Measurements from ENCODE around the gene IL17RD. TPM values are rescaled to one million over a fixed set of nuclear protein-coding genes. Genes with fewer than 3 reads are reported as not detected.

The IL17RD gene
- total and polyA plus RNA-seq, 10 of the 15 experiments (the other 5 are each of a cell fraction or from before 2014, with no cell fraction given) = 0.01 to 0.08 (median 0.04) TPM; not detected in 3

- intact Hi-C loops (cut with micrococcal nuclease; ENCODE audit: unreplicated experiment) = no loop called here
- H3K27me3 ChIP-seq (replicated peaks in 1 of 2; ENCODE audit: control insufficient read depth in 2 of 2, insufficient read depth in 2 of 2, low read length in 1 of 2) = peaks cover 2 to 5% of the 10 kb centered on the region in 2 experiments; a peak in 1 of 4 replicates
- no peak overlapping the region for H3K27ac ChIP-seq (ENCODE audit: control insufficient read depth, insufficient read depth)
- no peaks in the 10 kb centered on the region for H4K20me1 ChIP-seq (ENCODE audit: control insufficient read depth, insufficient read depth)
- ChIA-PET CTCF (no interaction called here), POLR2A (interaction anchor here (0.5 kb wide), 1 partner anchor 117 kb away, joined by 3 read pairs; no protein-coding TSS in a partner anchor), RAD21 (ENCODE audit: unreplicated experiment) (interaction anchor here (0.7 kb wide), 1 partner anchor 462 kb away, joined by 3 read pairs; no protein-coding TSS in a partner anchor), SMC1A (ENCODE audit: uncharacterized antibody, unreplicated experiment) (interaction anchor here (1.1 to 1.2 kb wide), 2 partner anchors 17 to 40 kb away, joined by 3 read pairs; no protein-coding TSS in a partner anchor)
- no TSS peak for BruUV-seq (replicated peaks)
- TF ChIP-seq IKZF1 (conservative IDR thresholded peaks at IDR 0.05) (no peak), IRF3 (IDR thresholded peaks at IDR 0.05) (no peak)
- H3K4me1 ChIP-seq (ENCODE audit: control insufficient read depth, insufficient read depth, low read length) = no peaks in the 10 kb centered on the region
- FAIRE-seq = no peak
- H3K4me3 ChIP-seq = no peak overlapping the region
- no peak overlapping the region for H2AFZ ChIP-seq (ENCODE audit: control insufficient read depth, low read depth, low read length)
- no peaks in the 10 kb centered on the region for H3K79me2 ChIP-seq (ENCODE audit: control insufficient read depth, insufficient read depth, low read length)
- WGBS (ENCODE audit: insufficient coverage, insufficient replicate concordance, low lambda C conversion rate, missing lambda C conversion rate) = 59% methylated on average over 5 of the region's 5 CpGs
- DNase-seq (ENCODE audit: low read depth, low spot score) = no peak
- no peak overlapping the region for H3K4me2 ChIP-seq (ENCODE audit: control insufficient read depth, insufficient read depth)
- no peak for ATAC-seq
- H3K36me3 ChIP-seq (ENCODE audit: control insufficient read depth in 2 of 2, insufficient read depth in 2 of 2, low read length in 1 of 2) = no peaks in the 10 kb centered on the region
- no peak overlapping the region for H3K9ac ChIP-seq (ENCODE audit: control insufficient read depth, insufficient read depth, low read length)
- in situ Hi-C loops (cut with MboI) = no loop called here
- no peaks in the 10 kb centered on the region for H3K9me3 ChIP-seq (replicated peaks; ENCODE audit: control insufficient read depth, insufficient read depth, low read length)
Measured at GRCh38 chr3:57140894-57141293, 24.3 kb downstream of the IL17RD start.

- Histone ChIP-seq H3K27ac (ENCODE audit: control insufficient read depth, insufficient read depth) (no peak overlapping the region), H3K9ac (ENCODE audit: control insufficient read depth, insufficient read depth, low read length) (no peak overlapping the region), H3K36me3 (ENCODE audit: control insufficient read depth in 2 of 2, insufficient read depth in 2 of 2, low read length in 1 of 2) (no peaks in the 10 kb centered on the region), H3K4me3 (no peak overlapping the region), H4K20me1 (ENCODE audit: control insufficient read depth, insufficient read depth) (no peaks in the 10 kb centered on the region), H3K4me2 (ENCODE audit: control insufficient read depth, insufficient read depth) (no peak overlapping the region), H2AFZ (ENCODE audit: control insufficient read depth, low read depth, low read length) (no peak overlapping the region), H3K27me3 (replicated peaks in 1 of 2; ENCODE audit: control insufficient read depth in 2 of 2, insufficient read depth in 2 of 2, low read length in 1 of 2) (peaks cover 2% of the 10 kb centered on the region in 2 experiments; a peak in 1 of 4 replicates), H3K9me3 (replicated peaks; ENCODE audit: control insufficient read depth, insufficient read depth, low read length) (no peaks in the 10 kb centered on the region), H3K4me1 (ENCODE audit: control insufficient read depth, insufficient read depth, low read length) (no peaks in the 10 kb centered on the region), H3K79me2 (ENCODE audit: control insufficient read depth, insufficient read depth, low read length) (no peaks in the 10 kb centered on the region)
- ChIA-PET CTCF (interaction anchor here (0.6 to 1.1 kb wide), 2 partner anchors 10 to 141 kb away, joined by 3 to 4 read pairs; no protein-coding TSS in a partner anchor), SMC1A (ENCODE audit: uncharacterized antibody, unreplicated experiment) (no interaction called here), POLR2A (no interaction called here), RAD21 (ENCODE audit: unreplicated experiment) (interaction anchor here (1.0 kb wide), 1 partner anchor 33 kb away, joined by 3 read pairs; no protein-coding TSS in a partner anchor)
- WGBS (ENCODE audit: insufficient coverage, insufficient replicate concordance, low lambda C conversion rate, missing lambda C conversion rate) = 18% methylated on average over 5 of the region's 5 CpGs
- in situ Hi-C loops (cut with MboI) (no loop called here), intact Hi-C loops (cut with micrococcal nuclease; ENCODE audit: unreplicated experiment) (no loop called here)
- no peak for ATAC-seq
- DNase-seq (ENCODE audit: low read depth, low spot score) = no peak
- FAIRE-seq = no peak
- BruUV-seq (replicated peaks) = no TSS peak
- TF ChIP-seq ATF2 (IDR thresholded peaks at IDR 0.05; ENCODE audit: low read length) (no peak), SREBF1 (IDR thresholded peaks at IDR 0.05; ENCODE audit: low read length) (no peak), ZNF384 (IDR thresholded peaks at IDR 0.05; ENCODE audit: borderline replicate concordance, low read depth, low read length) (no peak), SIN3A (IDR thresholded peaks at IDR 0.05; ENCODE audit: low read depth, low read length) (no peak), MYB (IDR thresholded peaks at IDR 0.05; ENCODE audit: borderline replicate concordance, low read depth, low read length) (no peak), CBX5 (IDR thresholded peaks at IDR 0.05; ENCODE audit: low read depth) (no peak), ATF7 (IDR thresholded peaks at IDR 0.05; ENCODE audit: low read depth) (no peak), NFIC (IDR thresholded peaks at IDR 0.05; ENCODE audit: low read depth, low read length) (no peak), RAD21 (IDR thresholded peaks at IDR 0.05; ENCODE audit: insufficient read depth, low read depth, low read length) (no peak)
- TF ChIP-seq, protein P1, sequence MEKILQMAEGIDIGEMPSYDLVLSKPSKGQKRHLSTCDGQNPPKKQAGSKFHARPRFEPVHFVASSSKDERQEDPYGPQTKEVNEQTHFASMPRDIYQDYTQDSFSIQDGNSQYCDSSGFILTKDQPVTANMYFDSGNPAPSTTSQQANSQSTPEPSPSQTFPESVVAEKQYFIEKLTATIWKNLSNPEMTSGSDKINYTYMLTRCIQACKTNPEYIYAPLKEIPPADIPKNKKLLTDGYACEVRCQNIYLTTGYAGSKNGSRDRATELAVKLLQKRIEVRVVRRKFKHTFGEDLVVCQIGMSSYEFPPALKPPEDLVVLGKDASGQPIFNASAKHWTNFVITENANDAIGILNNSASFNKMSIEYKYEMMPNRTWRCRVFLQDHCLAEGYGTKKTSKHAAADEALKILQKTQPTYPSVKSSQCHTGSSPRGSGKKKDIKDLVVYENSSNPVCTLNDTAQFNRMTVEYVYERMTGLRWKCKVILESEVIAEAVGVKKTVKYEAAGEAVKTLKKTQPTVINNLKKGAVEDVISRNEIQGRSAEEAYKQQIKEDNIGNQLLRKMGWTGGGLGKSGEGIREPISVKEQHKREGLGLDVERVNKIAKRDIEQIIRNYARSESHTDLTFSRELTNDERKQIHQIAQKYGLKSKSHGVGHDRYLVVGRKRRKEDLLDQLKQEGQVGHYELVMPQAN (conservative IDR thresholded peaks at IDR 0.05) = no peak
Measured at GRCh38 chr3:57135964-57136719, 29.0 kb downstream of the IL17RD start.

All from GM12878 (cell line).